ENCODE results near the gene IL1RAPL1.

Gene IL1RAPL1

DNA sequence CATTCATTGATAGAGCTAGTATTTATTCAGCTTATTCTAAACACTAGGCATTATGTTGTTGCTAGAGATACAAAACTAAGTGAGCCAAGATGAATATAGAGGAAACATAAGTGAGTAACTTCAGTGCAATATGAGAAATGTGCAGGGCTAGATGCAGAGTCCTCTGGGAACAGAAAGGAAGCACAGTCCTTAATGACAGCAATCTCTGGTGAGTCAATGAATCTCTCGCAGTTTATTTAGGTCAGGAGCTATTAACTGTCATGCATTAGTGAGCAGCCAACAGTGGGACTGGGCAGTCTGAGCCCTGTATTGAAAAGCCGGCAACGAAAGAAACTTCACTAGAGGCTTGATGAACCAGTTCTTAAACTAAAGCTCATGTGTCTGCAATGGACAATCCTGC is 1030.0 kb downstream of the IL1RAPL1 start:
- DNase-seq: peak; percentile 0
- in situ Hi-C loops (cut with HindIII; ENCODE audit: low pct_ligation_motif_present, low pct_unique_long_range_greater_than_20kb, low sequenced_read_pairs): no loop called here

DNA sequence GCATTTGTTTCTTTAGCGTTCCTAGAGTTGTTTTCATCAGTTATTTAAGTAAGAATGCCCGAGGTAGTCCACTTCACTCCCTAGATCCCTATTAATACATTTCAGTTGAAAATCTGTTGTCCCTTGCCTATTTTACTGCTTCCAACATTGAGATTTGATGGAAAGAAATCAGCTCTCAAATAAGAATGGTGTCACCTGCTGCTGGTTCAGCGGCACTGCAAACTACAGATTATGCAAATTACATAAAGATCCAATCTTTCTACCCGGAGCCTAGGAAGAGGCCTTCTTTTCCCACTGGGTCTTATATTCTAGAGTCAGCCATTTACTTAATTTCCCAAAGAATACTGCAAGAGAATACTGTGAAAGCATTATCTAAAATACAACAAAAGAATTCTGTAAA is 1030.5 kb downstream of the IL1RAPL1 start:
- in situ Hi-C loops (cut with HindIII; ENCODE audit: low pct_ligation_motif_present, low pct_unique_long_range_greater_than_20kb, low sequenced_read_pairs): no loop called here
- peak; percentile 11 for DNase-seq

DNA sequence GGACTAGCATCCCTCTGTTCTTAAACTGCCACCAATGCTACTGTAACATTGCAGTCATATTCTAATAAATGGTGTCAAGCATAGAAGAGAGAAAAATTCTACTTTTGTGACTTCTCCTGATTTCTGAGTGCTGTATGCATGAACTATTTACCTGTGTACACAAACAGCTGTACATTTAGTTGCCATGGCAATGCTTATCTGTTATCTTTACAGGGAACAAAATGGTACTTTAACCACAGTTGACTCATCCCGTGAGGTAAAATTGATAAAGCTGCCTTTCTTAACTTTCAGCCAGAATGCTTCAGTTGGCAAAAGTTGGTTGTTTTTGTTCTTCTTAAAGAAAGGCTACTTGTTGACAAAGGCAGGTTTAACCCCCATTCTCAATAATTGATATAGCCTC is 1040.6 kb downstream of the IL1RAPL1 start:
- no peak for DNase-seq
- in situ Hi-C loops (cut with HindIII; ENCODE audit: low pct_ligation_motif_present, low pct_unique_long_range_greater_than_20kb, low sequenced_read_pairs): no loop called here

DNA sequence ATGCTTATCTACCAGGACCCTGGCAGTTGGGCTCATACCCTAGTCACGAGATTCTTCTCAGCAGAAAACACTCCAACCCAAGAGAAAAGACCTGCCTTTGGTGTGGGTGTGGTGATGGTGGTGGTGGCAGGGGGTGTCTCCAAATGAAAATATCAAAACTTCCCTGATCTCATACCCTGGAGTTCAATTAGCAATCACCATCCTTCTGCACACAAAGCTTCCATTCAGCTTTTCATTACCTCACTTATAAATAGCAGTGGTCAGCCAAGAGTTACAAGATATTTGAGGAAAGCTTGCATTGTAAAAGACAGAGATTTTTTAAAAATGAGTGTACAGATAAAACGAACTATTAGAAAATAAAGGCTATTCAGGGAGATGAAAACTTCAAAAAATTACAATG is 1047.3 kb downstream of the IL1RAPL1 start:
- DNase-seq: no peak
- in situ Hi-C loops (cut with HindIII; ENCODE audit: low pct_ligation_motif_present, low pct_unique_long_range_greater_than_20kb, low sequenced_read_pairs): no loop called here

DNA sequence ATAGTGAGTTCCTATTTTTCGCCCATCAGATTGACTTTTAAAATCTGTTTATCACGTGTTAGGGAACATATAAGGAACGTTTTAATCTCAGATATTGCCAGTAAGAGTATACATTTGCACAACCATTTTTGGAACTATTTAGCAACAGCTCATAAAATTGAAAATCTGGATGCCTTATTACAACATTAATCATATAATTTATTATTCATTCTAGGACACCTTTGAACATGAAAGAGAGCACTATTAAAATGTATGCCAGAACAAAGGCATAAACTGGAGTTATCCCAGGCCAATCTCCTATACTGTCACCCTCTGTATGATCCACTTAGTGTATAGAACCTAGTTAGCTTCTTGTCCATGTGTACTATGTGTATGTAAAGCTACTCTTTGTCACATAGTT is 1049.1 kb downstream of the IL1RAPL1 start:
- in situ Hi-C loops (cut with HindIII; ENCODE audit: low pct_ligation_motif_present, low pct_unique_long_range_greater_than_20kb, low sequenced_read_pairs): no loop called here
- no peak for DNase-seq

DNA sequence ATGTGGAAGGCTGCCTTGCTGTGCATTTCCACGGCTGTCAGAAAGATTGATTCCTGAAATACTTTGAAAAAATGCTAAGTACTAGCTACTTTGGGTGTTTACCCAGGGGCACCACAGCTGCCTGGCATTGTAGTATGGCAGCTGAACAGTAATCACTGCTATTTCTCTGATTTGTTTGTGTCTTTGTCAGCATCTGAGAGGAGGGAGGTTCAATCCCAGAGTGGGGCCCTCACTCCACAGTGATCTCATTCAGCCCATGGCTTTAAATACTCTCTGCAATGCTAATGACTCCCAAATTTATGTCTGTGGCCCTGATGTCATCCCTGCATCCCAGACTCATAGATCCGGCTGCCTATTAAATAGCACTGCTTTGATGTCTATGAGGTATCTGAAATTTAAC is 1052.9 kb downstream of the IL1RAPL1 start:
- in situ Hi-C loops (cut with HindIII; ENCODE audit: low pct_ligation_motif_present, low pct_unique_long_range_greater_than_20kb, low sequenced_read_pairs): no loop called here
- no peak for DNase-seq

DNA sequence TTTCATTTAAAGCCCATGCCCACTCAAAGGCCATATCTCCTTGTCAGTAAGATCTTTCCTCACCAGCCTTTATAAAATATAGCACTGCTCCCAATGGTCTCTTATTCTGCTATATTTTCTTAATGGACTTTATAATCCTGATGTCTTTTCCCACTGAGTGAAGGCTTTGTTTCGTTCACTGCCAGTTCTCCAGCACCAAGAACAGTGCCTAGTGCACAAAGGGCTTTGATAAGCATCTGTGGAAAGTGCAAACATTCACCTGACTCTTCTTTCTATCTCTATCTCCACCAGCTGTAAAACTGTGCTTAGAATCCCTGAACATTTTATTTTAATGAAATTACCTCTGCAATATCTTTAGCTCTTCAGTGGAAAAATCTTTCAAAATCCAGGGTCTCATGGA is 1054.2 kb downstream of the IL1RAPL1 start:
- DNase-seq: no peak
- in situ Hi-C loops (cut with HindIII; ENCODE audit: low pct_ligation_motif_present, low pct_unique_long_range_greater_than_20kb, low sequenced_read_pairs): no loop called here

DNA sequence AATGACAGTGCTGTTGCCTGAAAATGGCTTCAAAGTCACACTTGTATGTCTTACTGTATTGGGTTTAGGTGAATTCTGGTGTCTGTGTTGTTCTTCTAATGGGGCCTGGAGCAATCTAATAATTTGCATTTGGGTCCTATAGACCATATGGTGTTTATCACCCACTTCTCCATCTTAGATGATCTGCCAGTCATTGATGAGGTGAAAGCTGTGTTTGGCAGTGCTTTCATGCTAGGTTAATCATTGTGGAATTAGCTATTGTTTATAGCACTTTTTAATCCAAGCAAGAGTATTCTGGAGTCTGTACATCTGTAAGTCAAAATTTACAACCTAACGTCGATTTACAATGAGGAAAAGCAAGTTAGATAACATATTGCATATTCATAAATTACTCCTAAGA is 1055.9 kb downstream of the IL1RAPL1 start:
- DNase-seq: no peak
- in situ Hi-C loops (cut with HindIII; ENCODE audit: low pct_ligation_motif_present, low pct_unique_long_range_greater_than_20kb, low sequenced_read_pairs): no loop called here

DNA sequence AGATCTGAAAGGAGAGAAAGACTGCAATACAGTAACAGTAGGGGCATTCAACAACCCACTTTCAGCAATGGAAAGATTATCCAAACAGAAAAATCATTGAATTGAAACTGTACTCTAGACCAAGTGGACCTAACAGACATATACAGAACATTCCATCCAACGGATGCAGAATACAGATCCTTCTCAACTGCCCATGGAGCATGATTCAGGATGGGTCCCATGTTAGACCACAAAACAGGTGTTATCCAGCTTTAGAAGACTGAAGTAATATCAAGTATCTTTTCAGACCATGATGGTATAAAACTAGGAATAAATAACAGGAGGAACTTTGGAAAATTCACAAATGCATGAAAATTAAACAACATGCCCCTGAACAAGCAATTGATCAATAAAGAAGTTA is 1060.9 kb downstream of the IL1RAPL1 start:
- no peak for DNase-seq
- in situ Hi-C loops (cut with HindIII; ENCODE audit: low pct_ligation_motif_present, low pct_unique_long_range_greater_than_20kb, low sequenced_read_pairs): no loop called here

DNA sequence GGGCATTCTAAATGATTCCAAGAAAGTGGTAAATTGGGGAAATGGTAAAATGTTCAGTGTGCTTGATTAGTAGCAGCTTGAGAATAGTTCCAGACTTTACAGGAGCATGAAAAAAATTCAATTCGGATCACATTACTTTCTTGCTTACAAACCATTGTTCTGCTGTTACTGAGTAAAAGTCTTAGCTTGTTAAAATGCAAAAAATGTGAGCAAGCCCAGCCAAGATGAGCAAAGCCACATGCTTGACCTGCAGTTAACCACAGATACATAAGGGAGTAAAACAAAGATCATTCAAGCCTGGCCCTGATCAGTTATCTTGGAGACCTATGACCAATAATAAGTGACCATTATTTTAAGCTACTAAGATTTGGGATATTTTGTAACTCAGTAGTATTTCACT is 1065.2 kb downstream of the IL1RAPL1 start:
- in situ Hi-C loops (cut with HindIII; ENCODE audit: low pct_ligation_motif_present, low pct_unique_long_range_greater_than_20kb, low sequenced_read_pairs): no loop called here
- DNase-seq: peak; percentile 73

DNA sequence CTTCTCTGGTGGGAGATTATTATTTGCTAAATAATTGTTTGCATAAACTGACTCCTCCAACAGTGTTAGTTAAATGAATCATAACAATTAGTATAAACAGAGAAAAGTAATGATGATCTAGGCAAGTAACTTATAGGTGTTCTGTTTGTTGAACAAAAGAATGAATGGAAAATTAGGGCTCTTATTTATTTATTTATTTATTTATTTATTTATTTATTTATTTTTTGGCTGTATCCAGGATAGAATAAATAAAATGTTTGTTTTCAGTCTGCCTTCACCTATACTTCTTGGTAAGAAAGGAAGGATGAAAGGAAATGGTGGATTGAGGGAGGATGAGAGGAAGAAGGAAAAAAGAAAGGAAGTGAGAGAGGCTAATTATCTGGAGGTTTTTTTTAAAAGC is 1066.5 kb downstream of the IL1RAPL1 start:
- DNase-seq: no peak
- in situ Hi-C loops (cut with HindIII; ENCODE audit: low pct_ligation_motif_present, low pct_unique_long_range_greater_than_20kb, low sequenced_read_pairs): no loop called here

DNA sequence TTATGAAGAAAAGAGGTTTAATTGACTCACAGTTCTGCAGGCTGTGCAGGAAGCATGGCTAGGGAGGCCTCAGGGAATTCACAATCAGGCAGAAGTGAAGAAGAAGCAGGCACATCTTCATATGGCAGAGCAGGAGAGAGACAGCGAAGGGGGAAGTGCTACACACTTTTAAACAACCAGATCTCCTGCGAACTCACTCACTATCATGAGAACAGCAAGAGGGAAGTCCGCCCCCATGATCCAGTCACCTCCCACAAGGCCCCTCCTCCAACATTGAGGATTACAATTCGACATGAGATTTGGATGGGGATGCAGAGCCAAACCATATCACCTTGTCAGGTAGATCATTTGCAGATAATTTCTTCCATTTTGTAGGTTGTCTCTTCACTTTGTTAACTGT is 1072.7 kb downstream of the IL1RAPL1 start:
- in situ Hi-C loops (cut with HindIII; ENCODE audit: low pct_ligation_motif_present, low pct_unique_long_range_greater_than_20kb, low sequenced_read_pairs): no loop called here
- DNase-seq: no peak

DNA sequence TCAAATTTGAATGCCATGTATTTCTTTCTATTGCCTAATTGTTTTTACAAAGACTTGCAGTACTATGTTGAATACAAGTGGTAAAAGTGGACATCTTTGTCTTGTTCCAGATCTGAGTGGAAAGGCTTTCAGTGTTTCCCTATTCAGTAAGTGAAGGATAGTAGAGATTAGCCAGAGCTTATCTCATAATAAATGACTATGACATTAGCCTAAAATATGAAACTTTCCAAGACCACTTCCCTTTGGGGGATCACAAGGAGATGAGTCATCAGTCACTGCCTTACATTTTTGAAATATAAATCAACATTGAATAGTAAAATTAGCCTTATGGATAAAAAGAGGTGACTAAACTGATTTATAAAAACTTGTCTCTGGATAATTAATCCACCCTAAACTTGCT is 1074.0 kb downstream of the IL1RAPL1 start:
- DNase-seq: peak; percentile 15
- in situ Hi-C loops (cut with HindIII; ENCODE audit: low pct_ligation_motif_present, low pct_unique_long_range_greater_than_20kb, low sequenced_read_pairs): no loop called here

DNA sequence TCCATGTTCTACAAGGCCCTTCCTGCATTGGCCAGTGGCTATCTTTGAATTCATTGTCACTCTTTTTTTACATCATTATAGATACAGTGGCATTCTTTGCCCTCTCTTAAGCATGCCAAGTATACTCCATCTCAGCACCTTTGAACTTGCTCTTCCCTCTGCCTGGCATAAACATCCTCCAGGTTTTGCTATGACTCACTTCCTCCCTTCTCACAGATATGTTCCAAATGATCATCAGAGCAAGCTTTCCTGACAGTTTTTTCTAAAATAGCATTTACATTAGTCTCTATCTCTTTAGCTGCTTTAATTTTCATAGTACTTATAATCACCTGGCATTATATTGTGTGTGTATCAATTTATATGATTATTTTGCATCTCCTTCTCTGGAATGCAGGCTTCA is 1074.9 kb downstream of the IL1RAPL1 start:
- peak; percentile 59 for DNase-seq
- in situ Hi-C loops (cut with HindIII; ENCODE audit: low pct_ligation_motif_present, low pct_unique_long_range_greater_than_20kb, low sequenced_read_pairs): no loop called here

DNA sequence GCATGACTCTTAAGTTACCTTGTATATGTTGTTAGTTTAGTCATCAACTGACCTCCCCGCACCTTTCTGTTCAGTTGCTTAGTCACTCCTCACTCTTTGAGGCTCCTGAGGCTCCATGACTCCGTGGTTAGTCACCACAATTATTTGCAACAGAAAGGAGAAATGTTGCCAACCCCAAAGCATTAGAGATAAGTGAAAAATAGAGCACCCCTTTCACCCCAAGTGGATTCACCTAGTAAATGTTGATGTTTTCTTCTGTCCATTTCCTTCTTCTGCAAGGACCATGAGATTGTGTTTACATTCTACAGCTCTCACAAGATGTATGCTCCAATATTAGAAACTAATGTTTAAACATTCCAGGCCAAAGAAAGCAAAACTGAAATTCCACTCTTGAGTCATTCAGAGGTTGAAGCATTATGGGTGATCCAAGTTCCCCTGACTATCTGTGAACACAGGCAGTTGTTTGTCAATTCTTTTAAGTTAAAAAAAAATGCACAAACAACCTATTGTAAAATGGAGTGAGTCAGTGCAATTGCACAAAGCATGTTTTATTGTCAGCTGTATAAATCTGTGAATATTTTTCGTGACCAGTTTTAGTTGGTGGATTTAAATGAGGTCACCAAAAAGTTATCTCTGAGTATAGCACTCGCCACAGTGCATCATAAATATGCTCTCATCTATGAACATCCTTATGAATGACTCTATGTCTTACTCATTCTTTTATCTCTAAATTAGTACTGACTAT is 1075.7 kb downstream of the IL1RAPL1 start:
- in situ Hi-C loops (cut with HindIII; ENCODE audit: low pct_ligation_motif_present, low pct_unique_long_range_greater_than_20kb, low sequenced_read_pairs): no loop called here
- DNase-seq: peak; percentile 86

DNA sequence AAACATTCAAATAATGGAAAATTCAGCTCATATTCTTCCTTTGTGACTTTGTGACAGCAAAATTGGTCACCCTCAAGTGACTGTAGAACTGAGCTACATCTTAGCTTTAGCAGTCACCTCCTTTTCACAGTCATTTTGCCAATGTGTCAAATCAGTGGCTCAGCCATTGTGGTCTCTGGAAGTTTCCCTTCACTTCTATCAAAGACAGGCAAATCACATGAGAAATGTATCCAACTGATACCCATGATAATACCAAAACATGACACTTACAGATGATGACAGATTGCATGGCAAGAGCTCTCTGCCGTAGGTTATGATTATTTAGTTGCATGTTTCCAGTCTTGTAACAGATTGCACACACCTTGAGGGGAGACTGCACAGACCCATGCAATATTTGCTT is 1078.3 kb downstream of the IL1RAPL1 start:
- in situ Hi-C loops (cut with HindIII; ENCODE audit: low pct_ligation_motif_present, low pct_unique_long_range_greater_than_20kb, low sequenced_read_pairs): no loop called here
- no peak for DNase-seq

DNA sequence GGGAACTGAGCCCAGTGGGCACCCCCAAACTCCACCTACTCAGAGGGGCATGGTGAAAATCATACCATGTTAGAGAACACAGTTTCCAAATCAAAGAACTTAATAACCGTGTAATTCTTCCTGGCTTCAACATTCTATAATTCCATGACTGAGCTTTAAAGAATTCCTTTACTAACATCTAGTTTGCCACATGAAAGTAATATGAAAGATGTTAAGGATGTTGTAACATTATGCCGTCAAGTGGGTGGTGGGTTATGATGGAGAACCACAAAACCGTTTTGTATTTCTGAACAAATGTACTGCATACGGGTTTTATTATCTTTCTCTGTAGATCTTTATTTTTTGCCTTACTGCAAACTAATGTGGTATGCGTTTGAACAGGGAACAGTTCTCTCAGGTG is 1079.1 kb downstream of the IL1RAPL1 start:
- DNase-seq: no peak
- in situ Hi-C loops (cut with HindIII; ENCODE audit: low pct_ligation_motif_present, low pct_unique_long_range_greater_than_20kb, low sequenced_read_pairs): no loop called here

DNA sequence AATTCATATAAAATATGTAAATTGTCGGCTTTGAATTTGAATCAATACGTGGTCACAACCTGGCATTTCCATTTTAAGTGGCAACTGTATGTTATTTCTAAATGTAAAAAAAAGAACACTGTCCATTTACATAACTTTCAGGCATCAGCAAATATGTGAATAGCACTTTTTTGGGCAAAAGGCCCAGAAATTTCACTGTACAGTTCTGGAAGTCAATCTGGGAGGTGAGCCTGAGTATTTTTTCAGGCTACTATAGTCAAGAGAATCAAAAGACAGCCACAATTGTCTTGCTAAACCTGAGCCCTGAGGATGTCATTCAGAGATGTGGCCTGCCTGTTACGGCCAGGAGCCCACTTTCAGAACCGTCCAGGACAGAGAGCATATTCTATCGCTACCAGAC is 1084.2 kb downstream of the IL1RAPL1 start:
- in situ Hi-C loops (cut with HindIII; ENCODE audit: low pct_ligation_motif_present, low pct_unique_long_range_greater_than_20kb, low sequenced_read_pairs): no loop called here
- no peak for DNase-seq

DNA sequence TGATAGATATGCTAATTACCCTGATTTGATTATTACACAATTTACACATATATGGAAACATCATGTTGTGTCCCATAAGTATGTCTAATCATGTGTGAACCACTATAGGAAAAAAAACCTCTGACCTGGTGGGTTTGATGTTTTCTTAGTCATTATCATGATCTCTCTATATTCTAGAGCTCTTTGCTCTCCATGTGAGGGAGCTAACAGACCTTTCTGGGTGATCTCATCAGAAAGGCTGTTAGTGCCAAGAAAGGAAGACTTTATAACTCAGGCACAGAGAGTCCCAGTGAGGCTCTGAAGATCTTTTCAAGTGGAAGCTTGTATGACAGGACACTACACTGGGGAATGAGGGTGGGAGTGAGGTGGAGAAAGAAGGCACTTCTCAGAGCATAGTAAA is 1100.4 kb downstream of the IL1RAPL1 start:
- DNase-seq: peak; percentile 26
- in situ Hi-C loops (cut with HindIII; ENCODE audit: low pct_ligation_motif_present, low pct_unique_long_range_greater_than_20kb, low sequenced_read_pairs): no loop called here

DNA sequence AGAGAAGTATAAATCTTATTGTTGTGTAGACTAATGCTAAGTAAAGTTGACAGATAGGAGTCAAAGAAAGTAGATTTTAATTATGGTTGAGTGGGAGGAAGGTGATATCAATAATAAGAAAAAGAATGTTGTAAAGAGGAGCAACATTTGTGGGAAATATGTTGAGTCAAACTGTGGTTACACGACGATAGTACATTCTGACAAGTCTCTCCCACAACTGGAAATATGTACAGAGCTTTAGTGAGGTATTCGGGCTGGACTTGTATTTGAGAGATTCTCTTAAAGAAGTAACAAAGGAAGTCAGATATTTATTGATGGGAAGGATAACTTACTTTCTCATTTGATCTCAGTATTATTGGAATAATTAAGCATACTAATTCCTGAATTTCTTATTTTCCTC is 1102.8 kb downstream of the IL1RAPL1 start:
- in situ Hi-C loops (cut with HindIII; ENCODE audit: low pct_ligation_motif_present, low pct_unique_long_range_greater_than_20kb, low sequenced_read_pairs): no loop called here
- DNase-seq: no peak

DNA sequence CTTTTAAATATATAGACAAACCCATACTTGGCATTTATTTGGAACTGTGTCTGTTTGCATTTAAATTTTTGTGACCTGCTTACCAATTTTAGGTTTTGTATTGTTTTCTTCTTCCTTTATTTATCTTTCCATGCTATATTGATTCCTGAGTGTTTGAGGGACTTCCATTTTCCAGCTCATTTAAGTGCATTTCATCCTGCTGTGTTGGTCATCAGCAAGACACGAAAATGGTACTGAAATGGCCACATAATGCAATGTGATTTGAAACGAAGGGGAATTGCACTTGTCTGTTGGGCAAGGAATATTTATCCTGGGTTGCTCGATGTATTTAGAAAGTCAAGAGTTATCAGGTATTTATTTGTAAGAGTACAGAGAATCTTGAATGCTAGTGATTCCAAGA is 1103.8 kb downstream of the IL1RAPL1 start:
- no peak for DNase-seq
- in situ Hi-C loops (cut with HindIII; ENCODE audit: low pct_ligation_motif_present, low pct_unique_long_range_greater_than_20kb, low sequenced_read_pairs): no loop called here

All from ACHN (cell line).